ENCODE data around the gene TLR5.
A peak's percentile ranks its signal among the peaks of the same experiment; 100 is the strongest.

TLR5 gene

GRCh38 chr1:223110952-223111351 lies 32.1 kb downstream of the TLR5 start:
- no peak for DNase-seq (ENCODE audit: low spot score)

DNA sequence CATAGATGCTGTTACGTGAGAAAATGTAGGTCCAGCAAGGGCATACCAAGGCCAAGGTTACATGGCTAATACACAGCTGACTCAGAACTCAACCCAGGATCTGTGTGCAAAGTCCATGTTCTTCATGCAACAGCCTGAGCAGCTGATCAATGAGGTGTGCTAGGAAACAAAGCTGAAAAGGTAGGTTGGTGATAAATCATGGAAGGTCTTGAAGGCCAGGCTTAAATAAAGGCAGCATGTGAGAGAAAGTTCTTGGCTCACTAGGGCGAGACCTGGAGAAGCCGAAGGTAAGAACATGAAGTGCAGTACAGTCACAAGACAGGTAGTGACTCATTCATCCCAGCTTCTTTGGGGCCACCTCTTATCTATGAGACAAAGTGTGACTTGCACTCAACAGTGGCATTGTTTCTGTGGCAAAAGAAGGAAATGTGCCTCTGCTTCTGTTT lies 33.4 kb downstream of the TLR5 start:
- DNase-seq (ENCODE audit: low spot score), result peak; percentile 62

DNA sequence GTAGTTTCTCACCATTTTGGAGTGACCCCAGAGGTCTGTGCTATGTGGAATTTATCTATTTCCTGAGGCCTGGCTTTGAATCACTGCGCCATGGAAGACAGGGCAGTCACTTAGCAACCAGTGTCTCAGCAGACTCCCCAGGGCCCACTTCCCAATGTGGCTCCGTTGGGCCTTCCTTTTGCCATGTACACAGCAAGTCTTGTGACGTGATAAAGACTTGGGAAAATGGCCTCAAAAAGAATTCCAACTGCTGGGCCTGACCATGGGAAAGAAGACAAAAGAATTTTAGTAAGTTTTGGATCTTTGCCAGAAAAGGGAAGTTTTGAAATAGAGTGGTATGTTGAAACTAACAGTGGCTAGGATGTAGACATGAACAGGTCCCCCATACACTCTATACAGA lies 36.2 kb downstream of the TLR5 start:
- no peak for DNase-seq (ENCODE audit: low spot score)

GRCh38 chr1:223105568-223105967 lies 37.5 kb downstream of the TLR5 start:
- DNase-seq (ENCODE audit: low spot score), result no peak

DNA sequence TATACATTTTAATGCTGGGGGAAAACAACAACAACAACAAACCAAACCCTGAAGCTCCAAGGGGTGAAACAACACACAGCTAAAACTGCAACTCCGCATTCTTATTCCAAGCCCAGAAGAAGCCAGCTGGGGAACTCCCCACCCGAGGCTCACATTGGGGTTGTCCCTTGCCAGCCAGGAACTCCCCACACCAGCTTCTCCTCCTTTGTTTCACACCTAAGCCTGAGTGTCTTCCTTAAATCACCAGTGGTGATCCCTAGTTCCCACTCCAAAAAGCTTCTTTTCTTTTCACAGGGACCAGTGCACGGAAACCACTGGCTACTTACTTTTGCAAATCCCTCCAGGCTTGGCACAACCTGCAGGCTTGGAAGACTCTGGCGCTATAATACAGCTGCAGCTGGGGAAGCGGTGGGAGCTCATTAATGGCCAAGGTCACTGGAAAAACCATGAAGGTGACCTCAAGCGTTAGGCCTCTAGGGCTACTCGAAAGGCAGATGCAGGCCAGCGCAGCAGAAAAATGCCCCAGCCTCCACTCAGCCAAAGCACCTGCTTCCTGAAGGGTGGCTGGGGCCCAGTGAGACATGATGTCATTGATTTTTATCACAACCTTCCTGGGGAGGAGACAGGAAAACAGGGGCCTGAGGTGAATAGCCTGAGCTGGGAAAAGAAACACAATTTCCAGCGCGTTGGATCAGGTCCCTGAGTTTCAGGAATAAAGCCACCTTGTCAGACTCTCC lies 40.1 kb downstream of the TLR5 start:
- DNase-seq (ENCODE audit: low spot score), result no peak

DNA sequence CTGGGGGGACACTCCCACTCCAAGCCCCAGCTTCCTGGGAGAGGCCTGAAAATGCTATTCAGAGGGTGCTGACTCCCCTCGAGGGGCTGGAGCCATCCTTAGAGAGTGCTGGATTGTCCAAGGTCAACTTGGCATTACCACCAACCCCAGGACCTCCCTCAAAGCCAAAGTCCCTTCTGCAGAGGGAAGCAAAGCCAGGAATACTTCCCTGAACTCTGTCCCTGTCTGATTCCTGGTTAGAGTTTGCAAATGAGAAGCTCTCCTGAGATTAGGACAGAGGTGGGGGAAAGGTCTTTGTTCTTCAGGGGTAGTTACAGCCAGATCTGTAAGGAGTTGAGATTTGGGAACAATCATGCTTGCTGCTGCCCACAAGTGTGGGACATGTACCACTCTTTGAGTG lies 45.3 kb downstream of the TLR5 start:
- DNase-seq (ENCODE audit: low spot score), result no peak

GRCh38 chr1:223095870-223096269 lies 47.2 kb downstream of the TLR5 start:
- DNase-seq (ENCODE audit: low spot score), result no peak

GRCh38 chr1:223091896-223092295 lies 51.2 kb downstream of the TLR5 start:
- DNase-seq (ENCODE audit: low spot score), result no peak

DNA sequence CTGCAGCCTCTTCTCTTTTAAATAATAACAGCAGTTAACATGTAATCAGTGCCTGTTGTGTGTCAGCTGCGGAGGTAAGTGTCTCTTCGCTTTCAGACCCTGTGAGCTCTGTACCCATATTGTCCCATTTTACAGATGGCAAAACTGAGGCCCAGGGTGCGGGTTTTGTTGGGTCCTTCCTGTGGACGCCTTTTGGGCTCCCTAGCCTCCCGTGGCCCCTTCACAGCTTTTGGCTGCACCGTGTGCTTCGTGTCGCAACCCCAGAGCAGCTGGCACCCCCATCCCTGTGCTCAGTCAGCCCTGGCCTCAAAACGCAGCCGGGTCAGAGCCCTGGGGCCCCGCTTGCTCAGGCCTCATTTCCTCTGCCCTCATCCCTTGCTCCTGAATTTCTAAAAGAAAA lies 53.8 kb downstream of the TLR5 start:
- no peak for DNase-seq (ENCODE audit: low spot score)

- DNase-seq (ENCODE audit: low spot score), result no peak
Observed at GRCh38 chr1:223088713-223089240, 54.3 kb downstream of the TLR5 start.

- DNase-seq (ENCODE audit: low spot score), result no peak
Observed at GRCh38 chr1:223087291-223088255, 55.5 kb downstream of the TLR5 start.

DNA sequence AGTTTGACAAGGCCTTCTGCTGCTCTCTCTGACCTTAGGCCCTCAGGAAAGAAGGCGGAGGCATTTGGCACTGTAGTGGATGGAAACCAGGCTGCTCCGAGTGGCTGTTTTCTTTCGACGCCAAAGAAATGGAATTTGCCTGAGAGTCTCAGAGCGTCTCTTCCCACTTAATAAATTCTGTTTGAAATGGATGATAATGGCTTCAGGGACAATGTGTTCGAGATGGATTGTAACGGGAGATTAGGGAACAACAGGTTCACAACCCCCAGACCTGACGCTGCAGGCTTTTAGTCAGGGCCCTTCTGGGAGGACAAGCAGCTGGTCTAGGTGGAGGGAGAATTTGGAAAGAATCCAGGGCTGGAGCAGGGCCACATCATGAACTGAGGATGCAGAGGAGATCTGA lies 58.6 kb downstream of the TLR5 start:
- DNase-seq (ENCODE audit: low spot score), result no peak

- no peak for DNase-seq (ENCODE audit: low spot score)
Observed at GRCh38 chr1:223083831-223084230, 59.2 kb downstream of the TLR5 start.

- DNase-seq (ENCODE audit: low spot score), result no peak
Observed at GRCh38 chr1:223082914-223083313, 60.1 kb downstream of the TLR5 start.

- peak; percentile 80 for DNase-seq (ENCODE audit: low spot score)
Observed at GRCh38 chr1:223081181-223081994, 61.7 kb downstream of the TLR5 start.

- no peak for DNase-seq (ENCODE audit: low spot score)
Observed at GRCh38 chr1:223079498-223079897, 63.5 kb downstream of the TLR5 start.

DNA sequence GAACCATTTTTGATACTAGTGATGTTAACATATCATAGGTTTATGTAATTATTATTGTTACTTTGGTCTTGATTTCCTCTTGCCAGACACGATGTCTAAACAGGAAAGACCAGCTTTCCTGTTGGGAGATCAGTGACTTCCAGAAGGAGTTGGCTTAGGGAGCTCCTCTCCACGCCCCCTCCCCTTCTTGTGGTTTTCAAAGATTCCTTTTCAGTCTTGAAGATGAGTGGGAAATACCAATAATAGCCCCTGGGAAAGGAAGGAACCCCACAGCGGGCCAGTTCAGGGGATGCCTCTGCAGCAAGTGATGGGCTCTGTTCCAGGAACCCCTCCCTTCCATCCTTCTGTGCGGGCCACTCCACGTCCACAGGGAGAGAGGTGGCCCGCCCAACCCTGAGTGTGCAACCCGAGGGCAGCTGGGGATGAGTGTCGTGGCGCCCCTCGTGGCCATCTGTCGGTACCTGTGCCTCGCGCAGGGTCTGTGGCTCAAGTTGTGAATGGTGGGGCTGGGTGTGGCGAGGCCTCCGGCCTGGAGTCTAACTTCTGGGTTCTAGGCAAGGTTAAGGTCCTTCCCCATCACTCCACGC lies 65.7 kb downstream of the TLR5 start:
- DNase-seq (ENCODE audit: low spot score), result no peak

- no peak for DNase-seq (ENCODE audit: low spot score)
Observed at GRCh38 chr1:223076362-223076761, 66.7 kb downstream of the TLR5 start.

- no peak for DNase-seq (ENCODE audit: low spot score)
Observed at GRCh38 chr1:223075834-223076233, 67.2 kb downstream of the TLR5 start.

DNA sequence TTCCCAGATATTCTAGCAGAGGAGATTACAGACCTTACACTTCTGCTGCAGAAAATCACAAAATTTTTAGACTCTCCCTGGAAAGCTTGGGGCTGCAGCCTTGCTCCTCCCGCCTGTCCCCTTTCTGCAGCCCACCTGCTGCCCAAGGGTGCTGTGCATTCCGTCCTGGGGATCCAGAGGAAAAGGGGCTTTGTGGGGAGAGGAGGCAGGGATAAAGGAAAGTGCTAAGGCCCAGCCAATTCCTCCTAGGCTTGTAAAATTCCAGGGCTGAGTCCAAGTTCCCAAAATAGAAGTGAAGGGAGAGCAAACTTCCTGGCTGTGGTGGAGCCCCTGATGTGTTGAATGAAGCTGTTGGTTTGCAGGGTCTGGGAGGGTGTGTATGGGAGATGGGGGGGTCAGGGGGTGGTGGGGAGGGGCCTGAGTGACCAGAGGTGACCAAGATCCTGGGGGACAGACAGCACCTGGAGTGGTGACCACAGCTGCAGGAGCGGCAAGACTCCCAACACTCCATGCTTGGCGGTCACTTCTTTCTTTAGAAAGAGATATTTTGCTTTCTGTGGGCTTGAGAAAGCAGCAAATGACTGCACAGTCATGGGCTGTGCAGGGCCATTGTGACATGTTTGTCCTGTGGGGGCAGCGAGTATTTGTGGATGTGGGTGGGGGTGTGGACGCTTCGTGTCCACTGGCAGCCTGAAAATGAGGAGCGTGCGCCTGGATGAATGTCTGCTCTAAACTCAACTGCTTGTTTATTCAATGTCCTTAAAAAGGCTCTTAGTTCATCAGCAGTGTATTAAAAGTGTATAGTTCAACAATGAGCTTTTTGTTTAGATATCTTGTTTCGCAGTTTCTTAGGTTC lies 68.4 kb downstream of the TLR5 start:
- no peak for DNase-seq (ENCODE audit: low spot score)
